Fibroblast of villous mesenchyme (primary cell): ENCODE data around the gene CMTM2. TPM values are rescaled to one million over a fixed set of nuclear protein-coding genes. Genes with fewer than 3 reads are reported as not detected.

Experiments used
- DNase-seq: peaks from one replicate; pipeline ENCODE4 v3.0.0-alpha.2; 2010; ENCODE audit warnings: low read depth
- H3K4me3 ChIP-seq: 2 replicates; pipeline ENCODE4 v1.5.1; 2011; ENCODE audit warnings: low read depth, mild to moderate bottlenecking, low read length
- CTCF ChIP-seq: IDR thresholded peaks from 2 replicates; pipeline ENCODE4 v1.5.1; 2012; ENCODE audit warnings: low read depth, mild to moderate bottlenecking, low read length; ENCODE audit not compliant: insufficient read depth
- total RNA-seq: library from RNA; depleted of rRNA; stranded (reverse); fragments of >200 nt; gene quantifications from 2 replicates; pipeline ENCODE4 v1.2.3, GENCODE V29; 2012

Gene CMTM2
- total RNA-seq, 1 donor: not detected

DNA sequence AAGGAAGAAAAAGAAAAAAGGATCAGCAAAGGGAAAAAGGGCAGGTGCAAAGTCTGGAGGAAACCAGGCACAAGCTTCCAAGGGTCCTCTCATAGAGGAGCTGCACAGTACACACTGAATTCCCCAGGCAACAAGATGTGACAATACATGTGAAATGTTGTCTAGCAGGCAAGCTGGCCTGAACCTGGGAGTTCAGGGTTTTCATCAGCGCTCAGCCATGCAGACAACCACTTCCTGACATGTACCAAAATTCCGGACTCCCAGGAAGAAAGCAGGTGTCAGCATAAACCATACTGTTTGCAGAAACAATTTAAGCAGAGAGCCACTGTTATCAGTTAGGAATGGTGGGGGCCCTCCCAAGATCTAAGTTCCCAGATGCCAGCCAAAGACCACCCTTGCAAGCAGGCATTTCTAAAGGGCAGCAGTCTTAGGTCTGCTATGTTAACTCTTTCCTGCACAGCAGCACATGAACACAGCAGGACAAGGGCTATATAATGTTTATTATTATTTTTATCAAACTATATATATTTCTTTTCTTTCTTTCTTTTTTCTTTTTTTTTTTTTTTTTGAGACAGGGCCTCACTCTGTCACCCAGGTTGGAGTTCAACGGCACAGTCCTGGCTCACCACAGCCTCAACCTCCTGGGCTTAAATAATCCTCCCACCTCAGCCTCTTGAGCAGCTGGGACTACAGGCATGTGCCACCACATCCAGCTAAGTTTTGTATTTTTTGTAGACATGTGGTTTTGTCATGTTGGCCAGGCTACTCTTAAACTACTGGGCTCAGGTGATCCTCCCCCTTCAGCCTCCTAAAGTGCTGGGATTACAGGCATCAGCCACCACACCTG, 39.4 kb upstream of the CMTM2 start:
- H3K4me3 ChIP-seq: no peak overlapping the region
- TF ChIP-seq CTCF: no peak
- DNase-seq: no peak

- TF ChIP-seq CTCF: no peak
- no peak for DNase-seq
- H3K4me3 ChIP-seq: no peak overlapping the region
These were observed 37.6 kb upstream of the CMTM2 start for GRCh38 chr16:66541388-66542355.

DNA sequence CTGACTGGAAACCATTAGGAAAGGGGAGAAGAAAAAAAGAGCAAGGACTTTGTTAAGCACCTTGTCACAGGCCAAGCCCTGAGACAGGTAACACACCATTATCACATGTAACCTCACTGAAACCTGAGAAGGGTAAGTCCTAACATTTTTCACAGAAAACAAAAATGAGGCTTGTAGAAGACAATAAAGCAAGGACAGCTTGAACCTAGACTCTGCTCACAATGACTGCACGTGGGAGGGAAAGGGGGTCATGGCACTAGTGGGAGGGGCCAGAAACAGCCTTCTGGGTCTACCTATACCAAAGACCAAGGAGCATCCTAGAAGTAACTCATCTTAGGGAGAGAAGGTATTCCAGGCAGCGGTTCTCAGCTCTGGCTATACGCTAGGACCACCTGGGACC, 36.9 kb upstream of the CMTM2 start:
- no peak for TF ChIP-seq CTCF
- DNase-seq: no peak
- H3K4me3 ChIP-seq: no peak overlapping the region

GRCh38 chr16:66543541-66543940, 35.7 kb upstream of the CMTM2 start:
- no peak overlapping the region for H3K4me3 ChIP-seq
- TF ChIP-seq CTCF: no peak
- no peak for DNase-seq

- H3K4me3 ChIP-seq: no peak overlapping the region
- DNase-seq: no peak
- no peak for TF ChIP-seq CTCF
These were observed 35.1 kb upstream of the CMTM2 start for GRCh38 chr16:66544016-66544757.

GRCh38 chr16:66547101-66547989, 31.9 kb upstream of the CMTM2 start:
- TF ChIP-seq CTCF: no peak
- H3K4me3 ChIP-seq: no peak overlapping the region
- no peak for DNase-seq
